ENCODE results near the gene KRT13.

- TF ChIP-seq CTCF (IDR thresholded peaks at IDR 0.05; ENCODE audit: poor library complexity, severe bottlenecking) (no peak), EP300 (conservative IDR thresholded peaks at IDR 0.05; ENCODE audit: poor library complexity, severe bottlenecking) (no peak), POLR2AphosphoS5 (IDR thresholded peaks at IDR 0.05) (no peak), REST (IDR thresholded peaks at IDR 0.05; ENCODE audit: borderline replicate concordance) (no peak), MXI1 (conservative IDR thresholded peaks at IDR 0.05; ENCODE audit: poor library complexity, severe bottlenecking) (no peak), EZH2 (IDR thresholded peaks at IDR 0.05; ENCODE audit: borderline replicate concordance, insufficient read depth, low read length, poor library complexity, severe bottlenecking) (no peak)
These were observed 44.2 kb upstream of the KRT13 start for GRCh38 chr17:41549596-41550039.

Measured in neural cell (in vitro differentiated cells).